OCI-LY7 (cell line): ENCODE data around the gene DMD. TPM values are rescaled to one million over a fixed set of nuclear protein-coding genes. Genes with fewer than 3 reads are reported as not detected.
"Not testable (repeated sequence)": the region's sequence is repeated elsewhere in the genome, so short reads cannot be mapped to it uniquely, and the experiment has no call there.

ENCODE experiments used
- BruUV-seq: library from RNA; stranded (reverse); fragments of 400-500 nt; replicated peaks from 2 replicates; lab custom pipeline; 2021; lab: Mats Ljungman, UMichigan
- CTCF ChIA-PET: fragments of 300-600 bp; sonication (Branson Sonifier 250); formaldehyde crosslinking; loops from one replicate; lab custom pipeline; 2022; ENCODE audit warnings: antibody characterized with exemption; ENCODE audit not compliant: unreplicated experiment; lab: Charles Lee
- POLR2A ChIA-PET: fragments of 300-600 bp; sonication (Branson Sonifier 250); formaldehyde crosslinking; loops from one replicate; lab custom pipeline; 2022; ENCODE audit warnings: antibody characterized with exemption; lab: Charles Lee
- DNase-seq: peaks from one replicate; pipeline ENCODE4 v3.0.0-alpha.2; 2015; ENCODE audit warnings: low spot score
- H2AFZ ChIP-seq: fragments of 200-600 bp; sonication (generic), shearing (Covaris generic); 2 replicates; pipeline ENCODE4 v1.6.1; 2014; ENCODE audit warnings: mild to moderate bottlenecking, antibody characterized with exemption, low read length, moderate library complexity
- H3K27ac ChIP-seq: fragments of 200-600 bp; sonication (generic); 2 replicates; pipeline ENCODE4 v1.5.1; 2014; ENCODE audit warnings: mixed run types, low read depth, mild to moderate bottlenecking, moderate library complexity, low read length, inconsistent platforms; ENCODE audit not compliant: poor library complexity, severe bottlenecking
- H3K36me3 ChIP-seq: fragments of 200-600 bp; sonication (generic); 2 replicates; pipeline ENCODE4 v1.6.1; 2014; ENCODE audit warnings: mild to moderate bottlenecking, antibody characterized with exemption, low read length, moderate library complexity, mixed read lengths; ENCODE audit not compliant: insufficient read depth
- H3K4me1 ChIP-seq: fragments of 200-600 bp; sonication (generic); 2 replicates; pipeline ENCODE4 v1.5.1; 2014; ENCODE audit warnings: mild to moderate bottlenecking, low read length; ENCODE audit not compliant: insufficient read depth, poor library complexity, severe bottlenecking
- H3K4me2 ChIP-seq: fragments of 200-600 bp; sonication (generic); 2 replicates; pipeline ENCODE4 v1.6.1; 2014; ENCODE audit warnings: mild to moderate bottlenecking, low read length
- H3K4me3 ChIP-seq: fragments of 200-600 bp; sonication (generic); 2 replicates; pipeline ENCODE4 v1.5.1; 2014; ENCODE audit warnings: mild to moderate bottlenecking, low read depth, low read length; ENCODE audit not compliant: poor library complexity, severe bottlenecking
- H3K79me2 ChIP-seq: fragments of 200-600 bp; sonication (generic); 2 replicates; pipeline ENCODE4 v1.6.1; 2016; ENCODE audit warnings: low read depth, mild to moderate bottlenecking, low read length, moderate library complexity, mixed read lengths; ENCODE audit not compliant: insufficient read depth
- H3K9me2 ChIP-seq: fragments of 200-600 bp; sonication (generic); 2 replicates; pipeline ENCODE4 v1.6.1; 2016; ENCODE audit warnings: mild to moderate bottlenecking, low read length, mixed read lengths; ENCODE audit not compliant: insufficient read depth
- H3K9me3 ChIP-seq: fragments of 200-600 bp; sonication (generic); 2 replicates; pipeline ENCODE4 v1.6.1; 2014; ENCODE audit warnings: mild to moderate bottlenecking, mixed run types, low read length, mixed read lengths
- H4K20me1 ChIP-seq: fragments of 200-600 bp; sonication (generic); 2 replicates; pipeline ENCODE4 v1.6.1; 2014; ENCODE audit warnings: mild to moderate bottlenecking, antibody characterized with exemption, low read length, moderate library complexity, mixed read lengths; ENCODE audit not compliant: insufficient read depth
- CTCF ChIP-seq: fragments of 200-600 bp; sonication (generic); conservative IDR thresholded peaks from 2 replicates; pipeline ENCODE4 v1.5.1; 2014; ENCODE audit warnings: mild to moderate bottlenecking, antibody characterized with exemption, low read length, moderate library complexity, mixed read lengths
- EZH2phosphoT487 ChIP-seq: fragments of 200-600 bp; sonication (generic); IDR thresholded peaks from 2 replicates; pipeline ENCODE4 v1.6.1; 2018; ENCODE audit warnings: low read depth, borderline replicate concordance, mild to moderate bottlenecking, mixed run types, antibody characterized with exemption, low read length, moderate library complexity, mixed read lengths
- intact Hi-C: fragments of 100-400 bp; cut with micrococcal nuclease; formaldehyde crosslinking; loops from one replicate; pipeline ENCODE4 v1.10.0; 2022; ENCODE audit not compliant: unreplicated experiment
- total RNA-seq, 2 experiments: library from RNA; depleted of rRNA in 1 of 2; stranded (reverse); fragments of >200 nt in 1 of 2; shearing (Covaris generic) in 1 of 2; gene quantifications; 2 replicates each; pipeline ENCODE4 v1.2.3, GENCODE V29; 2014 to 2022

DMD gene
- total RNA-seq, 2 experiments from 2014 or later, result 20.5 to 61.4 TPM

GRCh38 chrX:32708542-32708941 is 502.8 kb downstream of the DMD start:
- Histone ChIP-seq H3K4me3 (no peak overlapping the region), H3K27ac (no peak overlapping the region), H4K20me1 (no peaks in the 10 kb centered on the region), H3K9me2 (no peaks in the 10 kb centered on the region), H3K79me2 (no peaks in the 10 kb centered on the region), H3K4me2 (no peak overlapping the region), H3K9me3 (no peaks in the 10 kb centered on the region), H2AFZ (no peak overlapping the region), H3K4me1 (no peaks in the 10 kb centered on the region), H3K36me3 (no peaks in the 10 kb centered on the region)
- intact Hi-C loops, result no loop called here
- BruUV-seq, result no TSS peak
- TF ChIP-seq CTCF, result no peak
- TF ChIP-seq EZH2phosphoT487, result no peak
- CTCF ChIA-PET, result no interaction called here
- no peak for DNase-seq
- POLR2A ChIA-PET, result no interaction called here

GRCh38 chrX:32705385-32705784 is 506.0 kb downstream of the DMD start:
- POLR2A ChIA-PET, CTCF ChIA-PET, H3K4me2 ChIP-seq, DNase-seq, H3K27ac ChIP-seq, H3K36me3 ChIP-seq, H3K9me3 ChIP-seq, H3K79me2 ChIP-seq, H4K20me1 ChIP-seq, H2AFZ ChIP-seq, intact Hi-C loops, H3K9me2 ChIP-seq, H3K4me1 ChIP-seq, H3K4me3 ChIP-seq, BruUV-seq: not testable (repeated sequence)

- Histone ChIP-seq H3K9me3 (no peaks in the 10 kb centered on the region), H3K79me2 (no peaks in the 10 kb centered on the region), H4K20me1 (no peaks in the 10 kb centered on the region), H2AFZ (no peak overlapping the region), H3K9me2 (no peaks in the 10 kb centered on the region), H3K4me1 (no peaks in the 10 kb centered on the region), H3K36me3 (no peaks in the 10 kb centered on the region), H3K27ac (no peak overlapping the region), H3K4me3 (no peak overlapping the region), H3K4me2 (no peak overlapping the region)
- TF ChIP-seq CTCF (no peak), EZH2phosphoT487 (no peak)
- BruUV-seq, result no TSS peak
- ChIA-PET CTCF (no interaction called here), POLR2A (no interaction called here)
- DNase-seq, result no peak
- intact Hi-C loops, result no loop called here
Measured at GRCh38 chrX:32687379-32687778, 524.0 kb downstream of the DMD start.
